Spleen (tissue), 7 donors: ENCODE results near the gene POLR3GL.

Experiments used
- CTCF ChIP-seq, 11 experiments: fragments of 200-600 bp in 7 of 11; fragments of 450-650 bp in 4 of 11; sonication (generic) in 4 of 11; IDR thresholded peaks in 8 of 11; conservative IDR thresholded peaks in 3 of 11; 1 replicate in 7 of 11; 2 replicates in 4 of 11; pipeline versions ENCODE4 v1.4.0 to v1.8.0; 2016 to 2021; ENCODE audit warnings: antibody characterized with exemption in 11 of 11, inconsistent platforms in 4 of 11, mild to moderate bottlenecking in 1 of 11
- POLR2A ChIP-seq, 3 donors: fragments of 450-650 bp; IDR thresholded peaks; one replicate each; pipeline ENCODE4 v1.5.1; 2017; ENCODE audit warnings: antibody characterized with exemption in 3 of 3, mild to moderate bottlenecking in 1 of 3
- donor health status: DM: no; HTN: no; CAD: no; lungs with moderate emphysema.
- donor health status: DM: no; HTN: no; CAD: no.
- donor health status: DM: no; HTN: no; CAD: no.

DNA sequence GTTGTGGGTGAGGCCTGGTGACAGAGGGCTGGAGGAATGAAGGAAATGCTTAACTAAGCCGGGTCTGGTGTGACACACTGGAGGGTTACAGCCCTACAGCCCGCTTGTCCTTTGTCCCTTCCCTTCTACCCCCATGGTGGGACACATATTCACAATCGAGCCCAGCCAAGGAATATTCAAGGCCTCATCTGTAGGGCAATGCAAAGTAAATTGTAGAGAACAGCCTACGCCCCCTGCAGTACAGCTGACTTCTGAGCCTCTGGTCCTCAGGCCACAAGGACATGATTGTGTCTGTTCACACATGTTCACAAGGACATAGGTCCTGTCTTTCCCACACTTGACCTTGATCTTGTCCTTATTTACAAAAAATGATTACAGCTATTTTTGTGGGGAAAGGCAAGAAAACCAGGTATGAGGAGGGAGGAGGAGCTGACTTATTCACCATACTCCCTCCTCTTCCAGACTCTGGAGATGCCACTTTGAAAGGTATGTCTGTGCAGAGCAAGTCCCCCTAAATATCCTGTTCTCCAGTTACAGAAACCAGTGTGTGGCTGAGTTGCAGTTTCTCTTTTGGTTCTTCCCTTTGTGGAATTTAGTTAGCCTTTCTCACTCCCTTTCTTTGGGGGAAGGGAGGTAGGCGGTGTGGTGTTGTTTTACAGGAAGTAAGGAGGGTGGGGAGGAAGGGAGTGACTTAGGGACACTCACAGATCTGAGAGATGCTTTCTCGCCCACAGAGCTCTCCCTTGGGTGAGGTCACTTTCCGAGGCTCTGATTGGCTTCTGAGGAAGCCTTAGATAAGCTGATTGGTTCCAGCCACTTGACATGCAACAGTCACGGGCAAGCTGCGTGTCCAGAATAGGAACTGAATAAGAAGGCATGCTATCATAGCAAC is 14.6 kb downstream of the POLR3GL start:
- TF ChIP-seq CTCF (IDR thresholded peaks at IDR 0.05 in 8 of 11, conservative IDR thresholded peaks at IDR 0.05 in 3 of 11) (peak in 6 of 11 experiments; percentile 5 to 31 (median 24)), POLR2A (IDR thresholded peaks at IDR 0.05) (peak; percentile 28 to 65 (median 53))
